H1 (cell line): Measurements from ENCODE around the gene CORIN. TPM values are rescaled to one million over a fixed set of nuclear protein-coding genes. Genes with fewer than 3 reads are reported as not detected.

Source experiments
- E2F6 ChIP-seq: IDR thresholded peaks from 2 replicates; pipeline ENCODE4 v1.6.1; 2012; ENCODE audit warnings: inconsistent platforms
- HDAC6 ChIP-seq: IDR thresholded peaks from one replicate; pipeline ENCODE4 v1.7.1; 2012; ENCODE audit warnings: low read depth, mild to moderate bottlenecking, inconsistent platforms, low read length, moderate library complexity
- SIRT6 ChIP-seq: IDR thresholded peaks from one replicate; pipeline ENCODE4 v1.7.1; 2012; ENCODE audit warnings: low read length, inconsistent platforms
- polyA plus RNA-seq, 7 experiments: library from polyadenylated mRNA; depleted of rRNA in 3 of 7; stranded (reverse) in 5 of 7; unstranded in 2 of 7; fragments of >200 nt in 5 of 7; fragments of 200-250 nt in 2 of 7; gene quantifications; 1 replicate in 5 of 7; 2 replicates in 1 of 7; 4 replicates in 1 of 7; pipeline versions ENCODE4 v1.2.1 to v1.2.3, GENCODE V29; 2011 to 2013; ENCODE audit warnings: missing spikeins in 2 of 7, mixed read lengths in 2 of 7
- total RNA-seq: library from RNA; stranded (reverse); fragmentation: NEBNext Ultra II Directional; extraction: Animal tissue kit (Norgen Biotek cat#: 25700); gene quantifications from 2 replicates; pipeline ENCODE4 v1.2.1, GENCODE V29; 2021

CORIN gene
- total and polyA plus RNA-seq, 2 of the 8 experiments (the other 6 are each of a cell fraction or from before 2014, with no cell fraction given) = 0.09 to 0.32 TPM

DNA sequence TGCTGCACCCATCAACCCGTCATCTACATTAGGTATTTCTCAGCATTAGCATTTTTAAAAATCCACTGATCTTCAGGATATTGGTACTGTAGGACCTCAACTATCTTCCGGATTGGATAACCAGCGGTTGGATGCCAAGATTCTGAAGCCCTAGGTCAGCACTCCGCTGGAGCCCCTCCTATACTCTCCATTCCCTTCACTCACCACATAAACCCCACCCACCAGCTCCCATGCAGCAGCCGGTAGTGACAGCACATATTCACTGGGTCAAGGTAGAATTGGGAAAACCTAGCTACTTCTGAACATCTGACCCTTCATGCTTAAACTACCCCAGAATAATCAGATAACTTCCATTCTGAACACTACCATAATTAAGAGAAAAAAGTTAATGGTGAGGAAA, 134.9 kb downstream of the CORIN start (continued):
- TF ChIP-seq E2F6 (no peak), HDAC6 (no peak), SIRT6 (no peak)
